Measurements from ENCODE around the gene SH3PXD2A. TPM values are rescaled to one million over a fixed set of nuclear protein-coding genes. Genes with fewer than 3 reads are reported as not detected.
A peak's percentile ranks its signal among the peaks of the same experiment; 100 is the strongest.

The SH3PXD2A gene
- total RNA-seq, 1 donor: 29.0 TPM

DNA sequence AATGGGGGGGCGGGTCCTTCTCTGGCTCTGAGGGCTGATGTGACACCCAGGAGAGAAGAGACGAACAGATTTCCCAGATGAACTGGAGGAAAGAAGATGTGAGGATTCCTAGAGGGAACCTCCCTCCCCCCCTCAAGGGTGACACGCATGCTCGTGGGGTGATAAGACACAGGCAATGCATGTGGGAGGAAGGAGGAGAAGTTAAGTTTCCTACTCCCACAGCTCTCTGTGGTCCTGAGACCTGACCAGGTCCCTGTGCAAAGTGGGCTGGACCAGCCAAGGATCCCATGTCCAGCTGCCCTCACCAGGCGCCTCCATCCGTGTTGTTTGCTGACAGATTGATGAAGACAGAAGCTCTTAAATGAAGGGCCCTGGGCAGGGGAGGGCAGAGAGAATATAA, 112.6 kb downstream of the SH3PXD2A start:
- no peaks in the 10 kb centered on the region for H3K27me3 ChIP-seq (ENCODE audit: insufficient read depth, low read length)
- no peak overlapping the region for H3K4me3 ChIP-seq (ENCODE audit: insufficient read depth, low read length)
- no peak for DNase-seq (ENCODE audit: insufficient read length, low spot score, missing footprints)
- H3K9me3 ChIP-seq (ENCODE audit: low read depth, low read length): no peaks in the 10 kb centered on the region
- no peak overlapping the region for H3K4me2 ChIP-seq (ENCODE audit: insufficient read depth, low read length)
- no peak overlapping the region for H2AFZ ChIP-seq (ENCODE audit: low read length)
- TF ChIP-seq, protein P1, sequence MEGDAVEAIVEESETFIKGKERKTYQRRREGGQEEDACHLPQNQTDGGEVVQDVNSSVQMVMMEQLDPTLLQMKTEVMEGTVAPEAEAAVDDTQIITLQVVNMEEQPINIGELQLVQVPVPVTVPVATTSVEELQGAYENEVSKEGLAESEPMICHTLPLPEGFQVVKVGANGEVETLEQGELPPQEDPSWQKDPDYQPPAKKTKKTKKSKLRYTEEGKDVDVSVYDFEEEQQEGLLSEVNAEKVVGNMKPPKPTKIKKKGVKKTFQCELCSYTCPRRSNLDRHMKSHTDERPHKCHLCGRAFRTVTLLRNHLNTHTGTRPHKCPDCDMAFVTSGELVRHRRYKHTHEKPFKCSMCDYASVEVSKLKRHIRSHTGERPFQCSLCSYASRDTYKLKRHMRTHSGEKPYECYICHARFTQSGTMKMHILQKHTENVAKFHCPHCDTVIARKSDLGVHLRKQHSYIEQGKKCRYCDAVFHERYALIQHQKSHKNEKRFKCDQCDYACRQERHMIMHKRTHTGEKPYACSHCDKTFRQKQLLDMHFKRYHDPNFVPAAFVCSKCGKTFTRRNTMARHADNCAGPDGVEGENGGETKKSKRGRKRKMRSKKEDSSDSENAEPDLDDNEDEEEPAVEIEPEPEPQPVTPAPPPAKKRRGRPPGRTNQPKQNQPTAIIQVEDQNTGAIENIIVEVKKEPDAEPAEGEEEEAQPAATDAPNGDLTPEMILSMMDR (IDR thresholded peaks at IDR 0.05; ENCODE audit: extremely low read depth, low read depth, low read length): no peak
- peaks cover 36% of the 10 kb centered on the region for H3K4me1 ChIP-seq (ENCODE audit: insufficient read depth, low read length)
- H4K20me1 ChIP-seq (ENCODE audit: insufficient read depth, low read length): peaks cover 5% of the 10 kb centered on the region
- H3K79me2 ChIP-seq (ENCODE audit: insufficient read depth, low read length): no peaks in the 10 kb centered on the region
- H3K27ac ChIP-seq (ENCODE audit: low read depth, low read length): no peak overlapping the region
- H3K36me3 ChIP-seq (ENCODE audit: insufficient read depth, low read length): no peaks in the 10 kb centered on the region

DNA sequence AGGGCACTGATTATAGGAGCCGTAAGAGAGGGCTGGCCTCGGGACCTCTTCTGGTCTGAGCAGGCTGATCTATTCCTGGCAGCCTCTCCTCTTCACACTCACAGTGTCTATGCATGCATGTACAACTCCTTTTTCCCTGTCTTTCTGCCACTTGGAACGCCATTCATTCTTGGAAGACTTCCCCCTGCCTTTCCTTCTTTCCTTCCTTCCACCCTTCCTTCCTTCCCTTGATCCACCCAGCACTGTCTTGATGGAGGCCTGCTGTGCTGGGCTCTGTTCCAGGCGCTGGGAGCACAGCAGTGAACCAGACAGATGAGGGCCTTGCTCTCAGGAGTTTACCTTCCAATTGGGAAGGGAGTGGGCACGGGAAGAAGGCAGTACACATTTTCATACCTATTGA, 114.8 kb downstream of the SH3PXD2A start:
- Histone ChIP-seq H3K4me1 (ENCODE audit: insufficient read depth, low read length) (peaks cover 26% of the 10 kb centered on the region), H3K79me2 (ENCODE audit: insufficient read depth, low read length) (no peaks in the 10 kb centered on the region), H2AFZ (ENCODE audit: low read length) (no peak overlapping the region), H3K4me2 (ENCODE audit: insufficient read depth, low read length) (no peak overlapping the region), H4K20me1 (ENCODE audit: insufficient read depth, low read length) (peaks cover 5% of the 10 kb centered on the region), H3K36me3 (ENCODE audit: insufficient read depth, low read length) (no peaks in the 10 kb centered on the region), H3K27ac (ENCODE audit: low read depth, low read length) (no peak overlapping the region), H3K9me3 (ENCODE audit: low read depth, low read length) (no peaks in the 10 kb centered on the region), H3K4me3 (ENCODE audit: insufficient read depth, low read length) (no peak overlapping the region), H3K27me3 (ENCODE audit: insufficient read depth, low read length) (no peaks in the 10 kb centered on the region)
- DNase-seq (ENCODE audit: insufficient read length, low spot score, missing footprints): no peak
- TF ChIP-seq, protein P1 (IDR thresholded peaks at IDR 0.05; ENCODE audit: extremely low read depth, low read depth, low read length): no peak

DNA sequence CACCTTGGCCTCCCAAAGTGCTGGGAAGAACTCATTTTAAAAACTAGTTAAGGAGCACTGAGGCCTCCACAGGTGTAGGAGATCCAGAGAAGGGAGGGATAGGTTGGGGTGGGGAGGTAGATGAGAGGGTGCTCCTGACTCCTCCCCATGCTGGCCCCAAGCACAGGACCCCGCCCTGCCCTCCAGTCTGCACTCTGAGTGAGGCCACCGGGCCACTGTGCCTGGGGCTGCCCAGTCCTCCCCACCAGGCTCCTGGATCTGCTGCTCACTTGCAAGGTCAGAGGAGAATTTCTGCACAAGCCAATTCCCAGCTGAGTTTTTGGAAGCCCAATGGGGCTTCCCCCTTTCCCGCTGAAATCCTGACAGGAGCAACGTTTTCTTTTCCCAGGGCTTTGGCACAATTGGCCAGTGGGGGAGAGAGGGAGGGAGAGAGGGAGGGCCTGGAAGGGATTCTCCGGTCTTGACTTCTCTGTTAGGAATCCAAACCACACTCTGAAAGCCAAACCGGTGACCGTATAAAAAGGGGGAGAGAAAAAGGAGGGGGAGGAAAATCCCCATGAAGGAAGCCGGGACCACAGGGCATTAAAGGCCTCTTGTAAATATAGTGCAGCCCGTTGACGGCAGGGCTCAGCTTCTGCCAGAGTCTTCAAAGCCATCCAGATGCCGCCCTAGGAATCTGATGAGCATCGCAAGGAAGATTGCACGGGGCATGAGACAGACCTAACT, 116.2 kb downstream of the SH3PXD2A start:
- Histone ChIP-seq H4K20me1 (ENCODE audit: insufficient read depth, low read length) (peaks cover 8% of the 10 kb centered on the region), H2AFZ (ENCODE audit: low read length) (peak overlapping the region; percentile 78), H3K9me3 (ENCODE audit: low read depth, low read length) (no peaks in the 10 kb centered on the region), H3K27ac (ENCODE audit: low read depth, low read length) (peak overlapping the region; percentile 78), H3K4me3 (ENCODE audit: insufficient read depth, low read length) (peak overlapping the region; percentile 45), H3K36me3 (ENCODE audit: insufficient read depth, low read length) (no peaks in the 10 kb centered on the region), H3K4me2 (ENCODE audit: insufficient read depth, low read length) (peak overlapping the region; percentile 70), H3K27me3 (ENCODE audit: insufficient read depth, low read length) (no peaks in the 10 kb centered on the region), H3K79me2 (ENCODE audit: insufficient read depth, low read length) (no peaks in the 10 kb centered on the region), H3K4me1 (ENCODE audit: insufficient read depth, low read length) (peaks cover 23% of the 10 kb centered on the region)
- peak; percentile 96 for DNase-seq (ENCODE audit: insufficient read length, low spot score, missing footprints)
- TF ChIP-seq, protein P1 (IDR thresholded peaks at IDR 0.05; ENCODE audit: extremely low read depth, low read depth, low read length): no peak

DNA sequence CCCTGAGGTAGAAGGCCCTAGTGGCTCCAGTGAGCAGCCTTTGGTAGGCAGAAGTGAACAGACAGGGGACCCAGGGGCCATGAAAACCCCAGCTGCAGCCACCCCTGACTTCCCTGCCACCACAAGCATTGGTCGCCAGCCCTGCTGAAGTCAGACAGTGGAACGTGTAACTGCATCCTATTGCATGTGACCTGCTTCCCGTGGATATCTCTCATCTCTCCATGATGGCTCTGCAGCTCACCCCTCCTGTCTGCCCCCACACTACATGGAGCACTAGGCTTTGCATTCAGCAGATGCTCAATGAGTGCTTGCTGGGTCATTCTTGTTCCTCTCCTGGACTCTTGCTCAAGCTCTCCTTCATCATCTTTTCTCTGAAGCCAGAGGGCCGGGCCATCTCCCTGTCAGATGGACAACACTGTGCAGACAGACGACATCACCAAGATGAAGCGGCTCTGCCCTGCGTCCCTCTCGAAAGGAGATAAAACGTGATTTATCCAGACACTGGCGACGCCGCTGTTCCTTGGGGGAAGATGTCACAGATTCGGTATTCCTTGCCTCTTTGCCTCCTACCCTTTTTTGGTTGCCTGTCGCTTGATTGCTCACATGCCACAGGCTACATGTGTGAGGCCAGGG, 117.5 kb downstream of the SH3PXD2A start:
- H4K20me1 ChIP-seq (ENCODE audit: insufficient read depth, low read length): peaks cover 8% of the 10 kb centered on the region
- H3K36me3 ChIP-seq (ENCODE audit: insufficient read depth, low read length): no peaks in the 10 kb centered on the region
- DNase-seq (ENCODE audit: insufficient read length, low spot score, missing footprints): no peak
- H3K4me1 ChIP-seq (ENCODE audit: insufficient read depth, low read length): peaks cover 23% of the 10 kb centered on the region
- no peak overlapping the region for H2AFZ ChIP-seq (ENCODE audit: low read length)
- no peaks in the 10 kb centered on the region for H3K9me3 ChIP-seq (ENCODE audit: low read depth, low read length)
- no peak overlapping the region for H3K27ac ChIP-seq (ENCODE audit: low read depth, low read length)
- H3K4me2 ChIP-seq (ENCODE audit: insufficient read depth, low read length): no peak overlapping the region
- H3K79me2 ChIP-seq (ENCODE audit: insufficient read depth, low read length): no peaks in the 10 kb centered on the region
- H3K4me3 ChIP-seq (ENCODE audit: insufficient read depth, low read length): no peak overlapping the region
- TF ChIP-seq, protein P1 (IDR thresholded peaks at IDR 0.05; ENCODE audit: extremely low read depth, low read depth, low read length): no peak
- H3K27me3 ChIP-seq (ENCODE audit: insufficient read depth, low read length): no peaks in the 10 kb centered on the region
